SK-N-SH (cell line): ENCODE measurements around the gene GABRG3. TPM values are rescaled to one million over a fixed set of nuclear protein-coding genes. Genes with fewer than 3 reads are reported as not detected.

Source experiments
- CTCF ChIA-PET: fragments of 300-600, 350-600 bp; formaldehyde crosslinking; extraction: SDS; loops from one replicate; lab custom pipeline; 2021; lab: Yijun Ruan, JAX
- POLR2A ChIA-PET: fragments of 350-600 bp; sonication (Branson Sonifier 250); formaldehyde crosslinking; extraction: SDS; loops from one replicate; lab custom pipeline; 2020; ENCODE audit warnings: antibody characterized with exemption, inconsistent platforms; lab: Yijun Ruan, JAX
- DNase-seq: peaks from one replicate; pipeline ENCODE4 v3.0.0; 2012
- H2AFZ ChIP-seq: fragments of 200-600 bp; sonication (generic); 2 replicates; pipeline ENCODE4 v1.8.1; 2016; ENCODE audit warnings: antibody characterized with exemption, mild to moderate bottlenecking, low read depth
- H3F3A ChIP-seq: fragments of 200-600 bp; sonication (generic); replicated peaks from 2 replicates; pipeline ENCODE3; 2016; ENCODE audit warnings: antibody characterized with exemption, mild to moderate bottlenecking; ENCODE audit not compliant: insufficient read depth
- H3K27ac ChIP-seq, 2 experiments: fragments of 200-500 bp in 1 of 2; fragments of 200-600 bp in 1 of 2; sonication (Bioruptor generic) in 1 of 2; sonication (generic), shearing (Covaris generic) in 1 of 2; 2 replicates each; pipeline versions ENCODE4 v1.5.1 to v1.6.1; 2014 to 2016; ENCODE audit warnings: low read depth in 2 of 2, inconsistent platforms in 1 of 2, low read length in 1 of 2, mild to moderate bottlenecking in 1 of 2, mixed read lengths in 1 of 2
- H3K27me3 ChIP-seq: fragments of 200-600 bp; sonication (generic), shearing (Covaris generic); 2 replicates; pipeline ENCODE4 v1.6.1; 2016; ENCODE audit warnings: mixed run types; ENCODE audit not compliant: insufficient read depth
- H3K36me3 ChIP-seq, 2 experiments: fragments of 200-500 bp in 1 of 2; fragments of 200-600 bp in 1 of 2; sonication (Bioruptor generic) in 1 of 2; sonication (generic) in 1 of 2; replicated peaks in 1 of 2; 2 replicates each; pipeline versions ENCODE3 to v1.5.1; 2014 to 2016; ENCODE audit warnings: low read length in 1 of 2, mild to moderate bottlenecking in 1 of 2; ENCODE audit not compliant: insufficient read depth in 2 of 2, control insufficient read depth in 1 of 2
- H3K4me1 ChIP-seq, 2 experiments: fragments of 200-500 bp in 1 of 2; fragments of 200-600 bp in 1 of 2; sonication (Bioruptor generic) in 1 of 2; sonication (generic), shearing (Covaris generic) in 1 of 2; 2 replicates each; pipeline versions ENCODE4 v1.5.1 to v1.6.1; 2014 to 2016; ENCODE audit warnings: low read depth in 1 of 2, low read length in 1 of 2, mixed run types in 1 of 2; ENCODE audit not compliant: insufficient read depth in 2 of 2, control insufficient read depth in 1 of 2
- H3K4me2 ChIP-seq: fragments of 200-600 bp; sonication (generic), shearing (Covaris generic); 2 replicates; pipeline ENCODE4 v1.6.1; 2017; ENCODE audit warnings: mixed run types
- H3K4me3 ChIP-seq, 2 experiments: fragments of 200-500 bp in 1 of 2; fragments of 200-600 bp in 1 of 2; sonication (Bioruptor generic) in 1 of 2; sonication (generic), shearing (Covaris generic) in 1 of 2; 2 replicates each; pipeline versions ENCODE4 v1.5.1 to v1.8.1; 2014 to 2016; ENCODE audit warnings: low read depth in 2 of 2, inconsistent platforms in 1 of 2, low read length in 1 of 2, mild to moderate bottlenecking in 1 of 2, mixed read lengths in 1 of 2, moderate library complexity in 1 of 2
- H3K79me2 ChIP-seq: fragments of 200-600 bp; sonication (generic); 2 replicates; pipeline ENCODE4 v1.8.1; 2017; ENCODE audit warnings: mild to moderate bottlenecking; ENCODE audit not compliant: insufficient read depth
- H3K9ac ChIP-seq: fragments of 200-600 bp; sonication (generic); 2 replicates; pipeline ENCODE4 v1.6.1; 2017; ENCODE audit warnings: mixed run types
- H3K9me2 ChIP-seq: fragments of 200-600 bp; sonication (generic); 2 replicates; pipeline ENCODE4 v1.6.1; 2017; ENCODE audit warnings: mixed run types
- H3K9me3 ChIP-seq: fragments of 200-600 bp; sonication (generic); 2 replicates; pipeline ENCODE4 v1.6.1; 2017; ENCODE audit warnings: mixed run types, mild to moderate bottlenecking, moderate library complexity
- H4K20me1 ChIP-seq: fragments of 200-600 bp; sonication (generic); 2 replicates; pipeline ENCODE4 v1.6.1; 2017; ENCODE audit warnings: mild to moderate bottlenecking, mixed run types; ENCODE audit not compliant: insufficient read depth
- CHD2 ChIP-seq: fragments of 150-350 bp; IDR thresholded peaks from 2 replicates; pipeline ENCODE4 v1.6.1; 2018; ENCODE audit warnings: low read length; ENCODE audit not compliant: partially characterized antibody
- CTCF ChIP-seq: fragments of 200-600 bp; sonication (generic); IDR thresholded peaks from 2 replicates; pipeline ENCODE4 v1.6.1; 2017; ENCODE audit warnings: antibody characterized with exemption, mild to moderate bottlenecking, moderate library complexity
- ELF1 ChIP-seq: IDR thresholded peaks from 2 replicates; pipeline ENCODE4 v1.4.0; 2012
- EZH2phosphoT487 ChIP-seq: fragments of 200-600 bp; sonication (generic); IDR thresholded peaks from 2 replicates; pipeline ENCODE4 v1.6.1; 2017; ENCODE audit warnings: low read depth, mixed run types, mild to moderate bottlenecking, antibody characterized with exemption, moderate library complexity, borderline replicate concordance
- FOSL2 ChIP-seq: IDR thresholded peaks from 2 replicates; pipeline ENCODE4 v1.4.0; 2012; ENCODE audit warnings: low read depth, mild to moderate bottlenecking, moderate library complexity, borderline replicate concordance
- GATA2 ChIP-seq: sonication (generic); formaldehyde crosslinking; IDR thresholded peaks from 2 replicates; pipeline ENCODE4 v1.5.0; 2020; ENCODE audit warnings: mild to moderate bottlenecking, missing genetic modification reagents
- MAX ChIP-seq: IDR thresholded peaks from 2 replicates; pipeline ENCODE4 v1.4.0; 2012; ENCODE audit warnings: low read depth
- MEF2A ChIP-seq: IDR thresholded peaks from 2 replicates; pipeline ENCODE4 v1.4.0; 2012; ENCODE audit warnings: low read depth, borderline replicate concordance
- MXI1 ChIP-seq: IDR thresholded peaks from 2 replicates; pipeline ENCODE4 v1.6.1; 2012; ENCODE audit warnings: mild to moderate bottlenecking, low read depth, low read length, improper control_type of control experiment
- NRF1 ChIP-seq: IDR thresholded peaks from 2 replicates; pipeline ENCODE4 v1.6.1; 2012; ENCODE audit warnings: low read depth, mild to moderate bottlenecking, low read length
- PBX3 ChIP-seq: IDR thresholded peaks from 2 replicates; pipeline ENCODE4; 2012
- POLR2AphosphoS5 ChIP-seq: IDR thresholded peaks from 2 replicates; pipeline ENCODE4 v1.6.1; 2012; ENCODE audit warnings: low read depth, low read length
- REST ChIP-seq: IDR thresholded peaks from 2 replicates; pipeline ENCODE4 v1.6.1; 2012; ENCODE audit warnings: mild to moderate bottlenecking, low read depth, low read length, moderate library complexity
- SIN3A ChIP-seq: IDR thresholded peaks from 2 replicates; pipeline ENCODE4 v1.6.1; 2012; ENCODE audit warnings: low read depth, mild to moderate bottlenecking, low read length, moderate library complexity, borderline replicate concordance
- TCF12 ChIP-seq: IDR thresholded peaks from 2 replicates; pipeline ENCODE4 v1.4.0; 2012
- TEAD4 ChIP-seq: IDR thresholded peaks from 2 replicates; pipeline ENCODE4 v1.4.0; 2012; ENCODE audit warnings: mild to moderate bottlenecking, borderline replicate concordance; ENCODE audit not compliant: insufficient read depth
- USF1 ChIP-seq: IDR thresholded peaks from 2 replicates; pipeline ENCODE4 v1.4.0; 2012; ENCODE audit warnings: low read depth, borderline replicate concordance
- USF2 ChIP-seq: fragments of 150-350 bp; IDR thresholded peaks from 2 replicates; pipeline ENCODE4 v1.6.1; 2017; ENCODE audit warnings: antibody characterized with exemption, low read length, low read depth, borderline replicate concordance
- YY1 ChIP-seq: IDR thresholded peaks from 2 replicates; pipeline ENCODE4 v1.4.0; 2012; ENCODE audit warnings: low read depth, mild to moderate bottlenecking
- WGBS: methylation state at CpG from one replicate; pipeline ENCODE4 v1.1.6; 2017; ENCODE audit warnings: low lambda C conversion rate; 5-methylcytosine and 5-hydroxymethylcytosine counted together
- polyA plus RNA-seq, 3 experiments: library from polyadenylated mRNA; depleted of rRNA; stranded (reverse); fragments of >200 nt; gene quantifications; 2 replicates each; pipeline ENCODE4 v1.2.3, GENCODE V29; 2012

GABRG3 gene
- polyA plus RNA-seq, 1 of the 3 experiments (the other 2 are of a cell fraction): not detected

- no peak for TF ChIP-seq REST
- TF ChIP-seq, all 33 proteins: peak for 0
Observed at GRCh38 chr15:27054426-27054825, 83.4 kb downstream of the GABRG3 start (continued).

GRCh38 chr15:27057904-27058645 lies 87.1 kb downstream of the GABRG3 start:
- H4K20me1 ChIP-seq: no peaks in the 10 kb centered on the region
- H3K4me1 ChIP-seq: peaks cover 0 to 3% of the 10 kb centered on the region in 2 experiments; a peak in 1 of 4 replicates
- CTCF ChIA-PET: interaction anchor here (0.7 to 3.0 kb wide), 11 partner anchors 11 to 964 kb away, joined by 3 to 65 read pairs (median 10); no protein-coding TSS in a partner anchor
- POLR2A ChIA-PET: no interaction called here
- no peaks in the 10 kb centered on the region for H3K79me2 ChIP-seq
- H3K36me3 ChIP-seq: no peaks in the 10 kb centered on the region
- H3K27ac ChIP-seq: 0 out of 4 replicates have a peak overlapping the region, but pooled peaks of 1 of the 2 experiments have one; percentile 27
- WGBS: 33% methylated on average over 14 of the region's 14 CpGs
- H3K9me3 ChIP-seq: no peaks in the 10 kb centered on the region
- no peaks in the 10 kb centered on the region for H3K27me3 ChIP-seq
- no peak overlapping the region for H3K9ac ChIP-seq
- H3K4me2 ChIP-seq: peak overlapping the region; percentile 55
- no peaks in the 10 kb centered on the region for H3F3A ChIP-seq
- DNase-seq: no peak
- 0 out of 4 replicates have a peak overlapping the region, but pooled peaks of 1 of the 2 experiments have one; percentile 6 for H3K4me3 ChIP-seq
- no peaks in the 10 kb centered on the region for H3K9me2 ChIP-seq
- H2AFZ ChIP-seq: no peak overlapping the region
- TF ChIP-seq MXI1 (no peak), USF2 (no peak), SIN3A (no peak), MAX (no peak), YY1 (no peak), TCF12 (0 out of 2 replicates have a peak, but pooled peaks have one; percentile 8), TEAD4 (no peak), CTCF (no peak), NRF1 (no peak), ELF1 (no peak), PBX3 (peak; percentile 16; the same call in 1 of the 2 replicates), FOSL2 (no peak), USF1 (no peak), GATA2 (CRISPR knock-in tag) (no peak), CHD2 (no peak), EZH2phosphoT487 (no peak), POLR2AphosphoS5 (no peak), MEF2A (no peak)
